GM18526 (cell line): ENCODE measurements around the gene SNX32.

Experiments used
- POLR2A ChIP-seq: IDR thresholded peaks from 3 replicates; pipeline ENCODE4 v1.6.1; 2011; ENCODE audit not compliant: insufficient read length; ENCODE audit errors: extremely low read depth

SNX32 gene

DNA sequence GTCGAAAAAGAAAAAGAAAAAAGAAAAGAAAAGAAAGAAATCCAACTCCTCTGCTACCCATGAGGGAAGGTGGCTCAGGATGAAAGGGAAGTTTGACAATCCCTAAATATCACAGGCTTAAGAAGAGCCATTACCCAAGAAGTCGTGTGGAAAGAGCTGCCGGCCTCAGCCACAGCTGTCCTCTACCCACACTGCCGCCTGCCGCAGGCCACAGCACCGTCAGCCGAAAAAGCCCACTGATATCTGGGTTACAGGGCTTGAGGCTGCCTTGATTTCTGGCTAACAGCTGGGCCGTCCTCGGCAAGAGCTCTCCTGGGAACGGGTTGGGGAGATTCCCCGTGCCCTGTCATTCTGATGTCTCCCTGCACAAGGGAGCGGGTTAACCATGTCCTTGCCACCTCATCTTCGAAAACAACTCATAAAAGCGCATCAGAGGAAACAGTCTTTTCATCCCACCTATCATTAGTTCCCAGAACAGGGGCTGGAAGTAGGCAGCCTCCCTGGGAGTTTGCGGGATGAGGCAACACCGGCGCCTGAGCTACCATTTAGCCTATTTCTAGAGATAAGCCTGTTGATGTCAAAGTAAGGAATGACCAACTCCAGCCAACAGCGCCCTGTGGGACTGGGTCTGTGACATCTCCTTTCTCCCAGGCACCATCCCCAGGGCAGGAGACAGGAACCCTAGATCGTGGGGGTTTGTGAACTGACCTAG lies 21.8 kb upstream of the SNX32 start:
- no peak for TF ChIP-seq POLR2A

- TF ChIP-seq POLR2A, result no peak
Observed at GRCh38 chr11:65814131-65814985, 19.4 kb upstream of the SNX32 start.

GRCh38 chr11:65814986-65815565 lies 18.7 kb upstream of the SNX32 start:
- TF ChIP-seq POLR2A, result no peak

- TF ChIP-seq POLR2A, result no peak
Observed at GRCh38 chr11:65816696-65817095, 17.1 kb upstream of the SNX32 start.

- no peak for TF ChIP-seq POLR2A
Observed at GRCh38 chr11:65817312-65817834, 16.4 kb upstream of the SNX32 start.

- TF ChIP-seq POLR2A, result no peak
Observed at GRCh38 chr11:65817835-65818680, 15.7 kb upstream of the SNX32 start.

DNA sequence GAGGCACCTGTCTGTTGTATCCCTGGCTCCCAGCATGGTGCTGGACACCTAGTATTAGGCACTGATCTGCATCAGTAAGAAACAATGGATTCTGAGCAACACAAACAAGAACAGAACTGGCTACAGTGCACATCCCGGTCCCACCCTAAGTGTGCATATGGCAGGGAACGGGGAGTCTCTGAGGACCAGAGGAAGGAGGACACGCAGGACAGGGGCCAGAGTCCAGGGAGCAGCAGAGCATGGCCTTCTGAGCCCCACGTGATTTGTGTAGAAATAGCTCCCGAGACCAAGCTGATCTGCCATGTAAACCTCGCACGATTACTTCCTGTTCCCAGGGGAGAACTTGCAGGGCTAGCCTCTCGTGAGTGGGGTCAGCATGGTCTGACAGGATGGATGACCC lies 12.7 kb upstream of the SNX32 start:
- TF ChIP-seq POLR2A, result no peak

- TF ChIP-seq POLR2A, result no peak
Observed at GRCh38 chr11:65822776-65823528, 10.8 kb upstream of the SNX32 start.

DNA sequence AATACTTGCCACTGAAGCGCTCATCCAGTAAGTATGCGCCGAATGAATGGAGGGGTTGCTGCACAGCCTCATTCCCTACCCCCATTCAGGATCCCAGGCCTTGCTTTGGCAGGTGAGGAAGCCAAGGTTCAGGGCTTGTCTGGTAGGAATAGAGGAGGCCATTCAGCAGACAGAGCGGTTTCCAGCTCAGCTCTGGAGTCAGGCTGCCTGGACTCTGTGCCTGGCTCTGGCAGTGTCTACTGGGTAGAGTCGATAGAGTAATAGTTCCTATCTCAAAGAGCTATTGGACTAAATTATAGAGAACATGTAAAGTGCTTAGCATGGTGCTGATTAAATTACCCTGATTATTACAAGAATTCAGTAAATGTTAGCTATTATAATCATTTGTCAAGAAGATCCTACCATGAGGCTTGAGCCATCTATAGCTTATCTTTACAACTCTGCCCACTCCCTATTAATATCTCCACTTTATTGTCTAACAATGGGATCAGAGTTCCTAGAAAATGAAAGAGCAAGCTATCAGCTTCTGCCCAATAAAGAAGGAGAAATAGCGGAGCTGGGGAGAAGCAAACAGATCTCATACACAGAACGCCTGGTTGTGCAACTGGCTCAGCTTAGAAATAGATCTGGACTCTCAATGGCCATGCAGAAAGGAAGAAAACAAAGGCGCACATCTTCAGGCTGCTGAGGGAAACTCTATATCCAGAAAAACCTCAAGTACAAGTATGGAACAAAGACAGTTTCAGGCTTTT lies 6.6 kb upstream of the SNX32 start:
- TF ChIP-seq POLR2A, result no peak

DNA sequence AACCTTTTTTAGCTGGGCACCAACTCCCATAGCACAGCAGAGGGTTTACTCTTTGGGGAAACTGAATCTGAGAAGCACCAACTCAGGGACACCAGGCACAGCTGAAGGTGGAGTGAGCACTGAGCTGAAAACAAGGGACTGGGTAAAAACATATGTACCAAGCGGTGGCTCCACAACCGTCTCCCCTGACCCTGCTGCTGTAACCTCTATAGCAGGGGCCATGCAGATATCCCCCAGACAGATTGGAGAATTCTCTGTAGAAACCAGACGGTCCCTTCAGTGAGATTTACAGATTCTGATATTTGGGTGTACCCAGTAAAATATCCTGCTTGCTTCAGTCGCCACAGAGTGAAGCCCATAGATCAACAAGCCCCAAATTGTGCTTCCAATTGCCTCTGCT lies 4.3 kb upstream of the SNX32 start:
- no peak for TF ChIP-seq POLR2A

DNA sequence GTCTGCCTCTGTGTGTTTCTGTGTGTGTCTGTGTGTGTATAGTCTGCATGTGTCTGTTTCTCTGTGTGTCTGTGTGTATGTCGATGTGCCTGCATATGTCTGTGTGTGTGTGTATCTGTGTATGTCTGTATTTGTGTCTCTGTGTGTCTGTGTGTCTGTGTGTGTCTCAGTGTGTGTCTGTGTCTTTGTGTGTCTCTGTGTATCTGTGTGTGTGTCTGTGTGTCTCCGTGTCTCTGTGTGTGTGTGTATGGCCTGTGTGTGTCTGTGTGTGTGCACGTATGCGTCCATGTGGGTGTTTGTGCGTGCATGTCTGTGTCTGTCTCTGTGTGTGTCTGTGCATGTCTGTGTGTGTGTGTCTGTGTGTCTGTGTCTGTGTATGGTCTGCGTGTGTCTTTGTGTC lies 439 bp downstream of the SNX32 start:
- TF ChIP-seq POLR2A, result no peak

DNA sequence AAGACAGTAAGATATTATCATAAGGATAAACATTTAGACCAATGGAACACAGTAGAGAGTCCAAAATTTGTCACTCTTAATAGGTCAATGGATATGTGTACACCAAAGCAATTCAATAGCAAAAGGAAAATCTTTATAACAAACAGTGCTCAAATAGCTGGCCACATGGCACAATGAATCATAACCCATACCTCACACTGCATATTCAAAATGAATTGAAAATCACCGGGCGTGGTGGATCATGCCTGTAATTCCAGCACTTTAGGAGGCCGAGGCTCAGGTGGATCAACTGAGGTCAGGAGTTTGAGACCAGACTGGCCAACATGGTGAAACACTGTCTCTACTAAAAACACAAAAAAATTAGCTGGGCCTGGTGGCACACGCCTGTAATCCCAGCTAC lies 8.4 kb downstream of the SNX32 start:
- TF ChIP-seq POLR2A, result no peak

DNA sequence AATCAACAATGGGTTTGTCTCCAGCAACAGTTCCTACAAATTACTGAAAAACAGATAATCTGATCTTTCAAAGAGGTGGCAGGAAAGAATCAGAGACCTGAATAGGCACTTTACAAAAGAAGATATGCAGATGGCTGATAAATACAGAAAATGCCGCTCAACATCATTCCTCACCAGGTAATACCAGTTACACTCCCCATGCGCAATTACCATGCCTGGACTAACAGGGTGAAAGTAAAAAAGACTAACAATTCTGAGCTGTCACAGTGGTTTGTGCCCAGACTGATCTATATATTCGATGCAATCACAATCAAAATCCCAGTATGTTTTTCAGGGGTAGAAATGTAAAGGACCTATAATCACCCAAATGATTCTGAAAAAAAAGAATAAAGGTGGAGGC lies 10.0 kb downstream of the SNX32 start:
- no peak for TF ChIP-seq POLR2A

GRCh38 chr11:65844231-65844872 lies 10.6 kb downstream of the SNX32 start:
- no peak for TF ChIP-seq POLR2A

GRCh38 chr11:65847746-65848145 lies 14.0 kb downstream of the SNX32 start:
- no peak for TF ChIP-seq POLR2A
